Omental fat pad (tissue), 4 donors: ENCODE measurements around the gene RNLS. TPM values are rescaled to one million over a fixed set of nuclear protein-coding genes. Genes with fewer than 3 reads are reported as not detected.
"Not testable (repeated sequence)": the region's sequence is repeated elsewhere in the genome, so short reads cannot be mapped to it uniquely, and the experiment has no call there.

ENCODE experiments used
- ATAC-seq: fragments of 150-250 bp; one replicate; pipeline ENCODE4 v1.9.1; 2016; ENCODE audit warnings: mild to moderate bottlenecking, moderate library complexity; ENCODE audit not compliant: low FRiP score
- DNase-seq: peaks from one replicate; pipeline ENCODE4 v3.0.0-alpha.2; 2019; ENCODE audit warnings: low spot score
- CTCF ChIP-seq, 3 donors: fragments of 450-650 bp; IDR thresholded peaks; one replicate each; pipeline ENCODE4 v1.5.1; 2016 to 2017; ENCODE audit warnings: antibody characterized with exemption in 3 of 3, mild to moderate bottlenecking in 3 of 3, moderate library complexity in 2 of 3
- total RNA-seq, 4 donors: library from RNA; depleted of rRNA; stranded (reverse); fragments of >200 nt; gene quantifications; one replicate each; pipeline ENCODE4 v1.1.0, GENCODE V29; 2016

RNLS gene
- total RNA-seq, 4 donors from 2014 or later: 13.3 to 24.7 (median 18.3) TPM

- no peak for TF ChIP-seq CTCF (IDR thresholded peaks at IDR 0.05)
- ATAC-seq (no peak), DNase-seq (no peak)
These were observed 94.0 kb downstream of the RNLS start for GRCh38 chr10:88489107-88489506.

- DNase-seq, ATAC-seq: not testable (repeated sequence)
These were observed 96.3 kb downstream of the RNLS start for GRCh38 chr10:88486816-88487215.

GRCh38 chr10:88482220-88482619 is 100.9 kb downstream of the RNLS start:
- ATAC-seq: no peak
- TF ChIP-seq CTCF (IDR thresholded peaks at IDR 0.05): no peak

DNA sequence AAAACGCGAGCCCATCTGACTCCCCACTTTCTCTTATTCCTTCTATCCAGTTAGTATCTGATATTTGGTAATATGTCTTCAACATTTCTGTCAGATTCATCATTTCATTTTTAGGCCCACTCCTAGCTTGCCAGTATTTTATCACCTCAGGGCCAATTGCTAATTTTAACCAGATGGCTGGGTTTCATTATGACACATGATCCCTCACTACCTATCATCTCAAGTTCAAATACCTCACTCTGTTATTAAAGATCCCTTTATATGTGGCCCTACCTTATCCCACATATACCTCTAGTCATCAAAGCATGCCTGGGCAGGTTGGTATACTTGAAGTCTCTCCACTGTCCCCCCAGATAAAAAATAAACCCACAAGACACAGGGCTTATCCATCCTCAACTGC is 104.9 kb downstream of the RNLS start:
- DNase-seq: no peak
- no peak for TF ChIP-seq CTCF (IDR thresholded peaks at IDR 0.05)
- no peak for ATAC-seq

More at GRCh38 chr10:88482220-88482619, 100.9 kb downstream of the RNLS start:
- DNase-seq: no peak

DNA sequence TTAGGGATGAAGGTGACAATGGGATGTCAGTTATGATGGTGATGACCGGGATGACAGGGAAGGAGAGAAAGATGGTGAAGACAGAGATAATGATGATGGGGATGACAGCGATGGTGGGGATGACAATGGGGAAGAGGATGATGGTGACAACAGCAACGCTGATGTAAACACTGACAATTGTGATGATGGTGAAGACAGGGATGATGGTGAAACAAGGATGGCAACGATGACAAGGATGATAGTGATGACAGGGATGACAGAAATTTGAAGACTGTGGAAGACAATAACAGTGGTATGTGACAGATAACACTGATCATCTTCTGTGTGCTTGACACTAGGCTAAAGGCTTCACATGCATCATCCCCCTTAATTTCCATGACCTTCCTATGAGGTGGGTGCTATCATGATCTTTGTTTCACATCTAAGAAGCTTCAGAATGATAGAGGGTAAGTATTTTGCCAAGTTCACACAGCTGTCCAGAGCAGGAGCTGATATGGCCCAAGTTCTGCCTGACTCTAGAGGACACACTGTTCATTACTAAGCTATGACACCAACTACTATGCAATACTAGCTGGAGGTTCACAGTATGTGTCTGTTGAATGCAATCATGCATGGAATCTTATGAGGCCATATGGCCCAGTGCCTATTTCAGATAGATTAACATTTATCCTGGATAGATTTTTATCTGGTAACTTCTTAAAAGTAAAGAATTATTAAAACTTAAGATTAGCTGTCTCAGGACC is 105.6 kb downstream of the RNLS start:
- DNase-seq (no peak), ATAC-seq (no peak)

DNA sequence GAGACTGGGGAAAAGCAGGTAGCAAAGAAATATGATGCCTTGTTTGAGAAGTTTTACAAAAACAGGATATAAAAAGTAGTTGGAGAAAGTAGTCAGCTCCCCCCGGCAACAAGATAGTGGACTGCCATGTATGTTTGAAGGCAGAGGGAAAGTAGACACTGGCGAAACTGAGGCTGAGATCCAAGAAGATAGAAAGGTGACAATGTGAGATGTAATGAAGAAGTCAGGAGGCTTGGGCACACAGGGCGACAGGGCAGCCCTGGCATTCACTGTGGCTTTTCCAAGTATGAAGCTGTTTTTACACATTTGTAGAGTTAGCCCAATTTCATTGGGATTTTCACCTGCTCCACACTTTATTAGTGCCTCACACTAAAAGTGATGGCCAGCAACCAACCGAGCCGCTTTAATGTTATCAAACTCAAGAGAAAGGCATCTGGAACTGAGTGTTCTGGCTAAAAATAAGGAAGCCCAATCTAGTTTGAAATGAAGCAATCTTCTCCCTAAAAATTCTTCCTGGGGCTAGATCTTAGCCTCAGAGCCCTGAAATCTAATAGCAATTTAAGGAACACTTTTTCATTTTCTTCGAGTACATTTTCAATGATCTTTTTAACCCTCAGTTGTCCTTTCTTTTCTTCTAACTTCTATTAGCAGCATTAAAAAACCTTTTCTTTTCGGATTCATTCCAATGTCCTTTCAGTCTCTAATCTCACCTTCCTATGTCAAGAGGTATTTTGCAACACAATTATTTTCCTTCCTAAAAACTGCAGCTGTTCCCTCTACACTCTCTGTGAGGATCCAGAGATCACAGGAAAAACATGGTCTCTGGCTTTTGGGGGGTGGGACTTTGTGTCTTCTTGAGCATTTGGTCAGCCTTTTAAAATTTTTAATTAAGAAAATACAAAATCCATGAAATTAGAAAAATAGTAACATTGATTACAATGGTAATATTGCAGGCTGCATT is 108.0 kb downstream of the RNLS start:
- ATAC-seq (peak; percentile 59), DNase-seq (no peak)
- no peak for TF ChIP-seq CTCF (IDR thresholded peaks at IDR 0.05)

More for the DNA sequence above, 105.6 kb downstream of the RNLS start:
- TF ChIP-seq CTCF (IDR thresholded peaks at IDR 0.05): no peak
